Loucy (cell line): Measurements from ENCODE around the gene KDM4C.

Experiments used
- H2AFZ ChIP-seq: fragments of 200-600 bp; sonication (generic); 2 replicates; pipeline ENCODE4 v1.6.0; 2016; ENCODE audit warnings: antibody characterized with exemption, mild to moderate bottlenecking, low read length, moderate library complexity
- H3F3A ChIP-seq: fragments of 200-600 bp; 2 replicates; pipeline ENCODE4 v1.6.0; 2016; ENCODE audit warnings: antibody characterized with exemption, low read depth, mild to moderate bottlenecking
- H3K27me3 ChIP-seq: fragments of 200-600 bp; sonication (generic); 2 replicates; pipeline ENCODE4 v1.6.1; 2014; ENCODE audit warnings: low read length, mild to moderate bottlenecking; ENCODE audit not compliant: insufficient read depth, poor library complexity, severe bottlenecking
- H3K36me3 ChIP-seq: fragments of 200-600 bp; sonication (generic); 2 replicates; pipeline ENCODE4 v1.6.1; 2016; ENCODE audit warnings: low read length; ENCODE audit not compliant: insufficient read depth
- H3K4me1 ChIP-seq: fragments of 200-600 bp; sonication (generic); 2 replicates; pipeline ENCODE4 v1.5.1; 2014; ENCODE audit warnings: low read length, mild to moderate bottlenecking; ENCODE audit not compliant: insufficient read depth, poor library complexity, severe bottlenecking
- H3K4me2 ChIP-seq: fragments of 200-600 bp; sonication (generic); 2 replicates; pipeline ENCODE4 v1.6.0; 2014; ENCODE audit warnings: antibody characterized with exemption, low read length, low read depth, mild to moderate bottlenecking; ENCODE audit not compliant: poor library complexity, severe bottlenecking
- H3K4me3 ChIP-seq: fragments of 200-600 bp; sonication (generic); 2 replicates; pipeline ENCODE4 v1.5.1; 2014; ENCODE audit warnings: low read length, mild to moderate bottlenecking, mixed read lengths; ENCODE audit not compliant: poor library complexity, severe bottlenecking
- H3K79me2 ChIP-seq: fragments of 200-600 bp; sonication (generic); 2 replicates; pipeline ENCODE4 v1.6.1; 2014; ENCODE audit warnings: low read length; ENCODE audit not compliant: insufficient read depth
- H3K9ac ChIP-seq: fragments of 200-600 bp; sonication (generic); 2 replicates; pipeline ENCODE4 v1.6.0; 2014; ENCODE audit warnings: mild to moderate bottlenecking, low read depth, low read length, moderate library complexity; ENCODE audit not compliant: poor library complexity, severe bottlenecking
- H3K9me2 ChIP-seq: fragments of 200-600 bp; sonication (generic); replicated peaks from 2 replicates; pipeline ENCODE4 v1.6.1; 2016; ENCODE audit warnings: low read depth, low read length, mixed read lengths
- H3K9me3 ChIP-seq: fragments of 200-600 bp; sonication (generic); 2 replicates; pipeline ENCODE4 v1.6.1; 2014; ENCODE audit warnings: mild to moderate bottlenecking, antibody characterized with exemption, low read length, low read depth; ENCODE audit not compliant: insufficient read depth
- H4K20me1 ChIP-seq: fragments of 200-600 bp; sonication (generic); 2 replicates; pipeline ENCODE4 v1.6.0; 2014; ENCODE audit warnings: antibody characterized with exemption, low read length, mild to moderate bottlenecking; ENCODE audit not compliant: insufficient read depth, poor library complexity, severe bottlenecking
- EZH2phosphoT487 ChIP-seq: fragments of 200-600 bp; IDR thresholded peaks from 2 replicates; pipeline ENCODE4 v1.6.1; 2018; ENCODE audit warnings: antibody characterized with exemption, mild to moderate bottlenecking, moderate library complexity, borderline replicate concordance
- TF ChIP-seq, protein P1 (sequence below): fragments of 200-600 bp; sonication (generic); conservative IDR thresholded peaks from 2 replicates; pipeline ENCODE4 v1.5.1; 2014; ENCODE audit warnings: mild to moderate bottlenecking, antibody characterized with exemption, low read length

Gene KDM4C

DNA sequence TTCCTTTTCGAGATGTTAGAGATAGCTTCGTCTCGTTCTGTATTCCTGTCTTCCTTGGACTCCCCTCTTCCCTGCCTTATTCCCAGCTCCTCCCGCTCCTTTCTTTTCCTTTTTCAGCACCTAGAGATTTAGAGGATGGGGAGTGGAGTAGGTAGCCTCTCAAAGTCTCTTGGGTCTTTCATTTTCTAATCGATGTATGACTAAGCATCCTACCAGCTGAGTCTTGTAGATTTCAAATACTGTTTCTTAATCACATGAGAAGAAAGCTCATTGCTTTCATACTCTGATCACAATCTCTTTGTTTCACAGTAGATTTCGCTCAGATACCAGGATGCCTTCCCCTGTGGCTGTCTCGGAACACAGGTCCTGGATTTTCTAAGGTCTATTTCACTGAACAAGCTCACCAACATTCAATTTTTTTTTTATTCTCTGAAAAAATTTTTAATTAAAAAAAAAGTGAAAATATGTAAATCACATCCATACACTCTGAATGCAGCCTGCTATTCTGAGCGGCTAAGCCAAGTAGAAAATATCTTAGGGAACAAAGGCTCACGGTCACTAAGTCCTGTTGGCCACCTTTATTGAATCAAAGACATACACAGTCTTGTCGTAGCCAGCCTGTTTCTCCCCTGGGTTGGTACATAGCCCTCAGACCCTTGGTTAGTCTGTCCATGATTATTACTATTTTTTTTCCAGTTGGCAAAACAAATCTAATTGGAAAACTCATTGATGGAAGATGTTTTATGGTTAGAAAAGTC lies 413.8 kb downstream of the KDM4C start:
- no peaks in the 10 kb centered on the region for H3K79me2 ChIP-seq
- no peaks in the 10 kb centered on the region for H3K9me3 ChIP-seq

DNA sequence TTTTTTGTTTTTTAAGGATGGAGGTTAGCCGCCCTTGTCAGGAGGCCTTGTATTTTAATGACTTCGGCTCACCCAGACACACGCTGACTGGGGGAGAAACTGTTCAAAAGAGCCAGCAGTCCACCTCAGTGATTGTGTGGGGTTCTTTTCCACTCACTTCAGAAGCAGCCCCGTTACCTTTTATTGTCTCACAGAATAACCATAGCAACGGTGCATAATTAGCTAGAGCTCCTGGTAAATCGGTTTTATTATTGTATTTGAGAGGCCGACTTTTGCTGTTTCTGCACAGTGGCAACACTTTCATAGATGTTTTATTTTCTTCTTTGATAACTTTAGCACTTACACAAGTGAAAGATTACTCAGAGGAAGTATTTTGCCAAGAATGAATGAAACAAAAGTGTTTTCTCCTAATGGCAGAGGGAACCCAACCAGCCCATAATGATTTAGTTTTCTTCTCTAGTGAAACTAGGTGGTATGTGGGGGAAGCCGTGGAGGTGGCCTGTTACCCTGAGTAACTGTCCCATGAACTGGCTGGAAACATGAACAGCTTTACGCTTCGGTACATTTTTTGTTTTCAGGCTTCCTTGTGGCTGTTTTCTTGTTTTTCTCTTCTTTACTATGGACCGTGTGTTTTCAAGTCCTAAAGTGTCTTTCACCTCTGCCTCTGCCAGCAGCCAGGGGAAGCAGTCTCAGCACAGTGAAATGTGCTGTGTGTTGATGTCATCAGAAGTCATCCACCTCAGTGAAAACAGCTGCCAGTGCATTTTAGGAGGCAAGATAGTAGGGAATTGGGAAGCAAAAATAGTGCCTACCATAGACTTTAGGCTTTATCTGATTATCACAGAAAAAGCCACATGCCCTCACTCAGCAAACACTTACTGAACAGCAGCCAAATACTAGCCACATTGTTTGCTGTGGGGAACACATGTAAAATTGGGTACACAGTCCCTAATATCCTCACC lies 414.7 kb downstream of the KDM4C start:
- no peak overlapping the region for H3K4me3 ChIP-seq
- TF ChIP-seq EZH2phosphoT487 = no peak
- TF ChIP-seq, protein P1, sequence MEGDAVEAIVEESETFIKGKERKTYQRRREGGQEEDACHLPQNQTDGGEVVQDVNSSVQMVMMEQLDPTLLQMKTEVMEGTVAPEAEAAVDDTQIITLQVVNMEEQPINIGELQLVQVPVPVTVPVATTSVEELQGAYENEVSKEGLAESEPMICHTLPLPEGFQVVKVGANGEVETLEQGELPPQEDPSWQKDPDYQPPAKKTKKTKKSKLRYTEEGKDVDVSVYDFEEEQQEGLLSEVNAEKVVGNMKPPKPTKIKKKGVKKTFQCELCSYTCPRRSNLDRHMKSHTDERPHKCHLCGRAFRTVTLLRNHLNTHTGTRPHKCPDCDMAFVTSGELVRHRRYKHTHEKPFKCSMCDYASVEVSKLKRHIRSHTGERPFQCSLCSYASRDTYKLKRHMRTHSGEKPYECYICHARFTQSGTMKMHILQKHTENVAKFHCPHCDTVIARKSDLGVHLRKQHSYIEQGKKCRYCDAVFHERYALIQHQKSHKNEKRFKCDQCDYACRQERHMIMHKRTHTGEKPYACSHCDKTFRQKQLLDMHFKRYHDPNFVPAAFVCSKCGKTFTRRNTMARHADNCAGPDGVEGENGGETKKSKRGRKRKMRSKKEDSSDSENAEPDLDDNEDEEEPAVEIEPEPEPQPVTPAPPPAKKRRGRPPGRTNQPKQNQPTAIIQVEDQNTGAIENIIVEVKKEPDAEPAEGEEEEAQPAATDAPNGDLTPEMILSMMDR = no peak
- no peak overlapping the region for H3K9ac ChIP-seq
- H3K4me2 ChIP-seq = no peak overlapping the region
- no peaks in the 10 kb centered on the region for H3K79me2 ChIP-seq
- no peaks in the 10 kb centered on the region for H3K9me2 ChIP-seq
- no peaks in the 10 kb centered on the region for H3K9me3 ChIP-seq
- H3K36me3 ChIP-seq = peaks cover 41% of the 10 kb centered on the region; the same call in 1 of the 2 replicates
- H3F3A ChIP-seq = no peaks in the 10 kb centered on the region
- H3K4me1 ChIP-seq = no peaks in the 10 kb centered on the region
- no peaks in the 10 kb centered on the region for H3K27me3 ChIP-seq
- H4K20me1 ChIP-seq = no peaks in the 10 kb centered on the region
- H2AFZ ChIP-seq = no peak overlapping the region

More for the DNA sequence above, 413.8 kb downstream of the KDM4C start:
- Histone ChIP-seq H2AFZ (no peak overlapping the region), H3K9ac (no peak overlapping the region), H3K27me3 (no peaks in the 10 kb centered on the region), H3K4me1 (no peaks in the 10 kb centered on the region), H3K4me3 (no peak overlapping the region), H3K4me2 (no peak overlapping the region), H3K9me2 (no peaks in the 10 kb centered on the region), H3K36me3 (peaks cover 41% of the 10 kb centered on the region; the same call in 1 of the 2 replicates), H4K20me1 (no peaks in the 10 kb centered on the region), H3F3A (no peaks in the 10 kb centered on the region)
- no peak for TF ChIP-seq EZH2phosphoT487
- TF ChIP-seq, protein P1 = no peak

DNA sequence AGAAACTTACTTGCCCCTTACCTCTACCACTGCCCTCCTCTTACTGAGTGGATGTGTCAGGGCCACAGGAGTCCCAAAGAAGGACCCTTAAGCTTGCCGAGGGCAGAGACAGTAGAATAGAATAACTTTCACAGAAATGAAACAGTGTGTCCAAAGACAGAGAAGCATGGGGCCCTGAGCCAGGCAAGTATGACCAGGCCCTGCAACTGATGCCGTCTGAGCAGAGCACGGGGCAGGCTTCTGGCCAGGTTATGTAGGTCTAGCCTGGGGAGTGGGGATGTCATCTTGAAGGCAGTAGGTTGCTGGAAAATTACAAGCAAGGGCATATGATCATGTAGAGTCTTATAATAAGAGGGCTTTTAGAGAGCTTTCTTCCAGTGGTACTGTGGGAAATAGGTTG lies 415.4 kb downstream of the KDM4C start:
- H4K20me1 ChIP-seq = no peaks in the 10 kb centered on the region

More for the DNA sequence above, 415.4 kb downstream of the KDM4C start:
- Histone ChIP-seq H3K4me1 (no peaks in the 10 kb centered on the region), H2AFZ (no peak overlapping the region), H3K9ac (no peak overlapping the region), H3F3A (no peaks in the 10 kb centered on the region), H3K9me3 (no peaks in the 10 kb centered on the region), H3K27me3 (no peaks in the 10 kb centered on the region), H3K79me2 (no peaks in the 10 kb centered on the region), H3K9me2 (no peaks in the 10 kb centered on the region), H3K4me3 (no peak overlapping the region), H3K4me2 (no peak overlapping the region), H3K36me3 (peaks cover 41% of the 10 kb centered on the region; the same call in 1 of the 2 replicates)
- TF ChIP-seq EZH2phosphoT487 = no peak
- TF ChIP-seq, protein P1 = no peak
